Endothelial cell of umbilical vein (primary cell): ENCODE data around the gene GNAL.

Experiments
- CTCF ChIP-seq, 2 donors: IDR thresholded peaks; 1 replicate in 1 of 2; 2 replicates in 1 of 2; pipeline ENCODE4 v1.5.1; 2011; ENCODE audit warnings: low read length in 2 of 2, mild to moderate bottlenecking in 2 of 2, moderate library complexity in 2 of 2, control low read depth in 1 of 2, inconsistent platforms in 1 of 2, low read depth in 1 of 2; ENCODE audit not compliant: insufficient read depth in 1 of 2; ENCODE audit errors: extremely low read depth in 1 of 2
- EZH2 ChIP-seq: IDR thresholded peaks from 2 replicates; pipeline ENCODE4 v1.6.1; 2012; ENCODE audit warnings: borderline replicate concordance, low read depth, mild to moderate bottlenecking, moderate library complexity, low read length, inconsistent platforms; ENCODE audit not compliant: severe bottlenecking
- FOS ChIP-seq: IDR thresholded peaks from 2 replicates; pipeline ENCODE4 v1.6.1; 2011; ENCODE audit warnings: mild to moderate bottlenecking, low read length, moderate library complexity, borderline replicate concordance; ENCODE audit not compliant: insufficient read depth
- GATA2 ChIP-seq: IDR thresholded peaks from 2 replicates; pipeline ENCODE4 v1.7.0; 2011; ENCODE audit warnings: low read depth, mild to moderate bottlenecking, moderate library complexity, mixed read lengths, low read length; ENCODE audit not compliant: insufficient read length, insufficient read depth
- JUN ChIP-seq: IDR thresholded peaks from 2 replicates; pipeline ENCODE4 v1.6.1; 2011; ENCODE audit warnings: borderline replicate concordance, low read depth; ENCODE audit not compliant: insufficient read length, insufficient read depth
- MAX ChIP-seq: IDR thresholded peaks from 2 replicates; pipeline ENCODE4 v1.6.1; 2011; ENCODE audit not compliant: insufficient read depth, insufficient read length
- MYC ChIP-seq: IDR thresholded peaks from one replicate; pipeline ENCODE4 v1.6.1; 2011; ENCODE audit warnings: mild to moderate bottlenecking, low read depth, low read length
- POLR2A ChIP-seq: IDR thresholded peaks from 2 replicates; pipeline ENCODE4 v1.6.1; 2012; ENCODE audit warnings: low read depth, mild to moderate bottlenecking, control low read depth, low read length
- POLR2AphosphoS5 ChIP-seq: IDR thresholded peaks from 2 replicates; pipeline ENCODE4 v1.6.1; 2012; ENCODE audit warnings: low read depth, mild to moderate bottlenecking, control low read depth, low read length, moderate library complexity; ENCODE audit not compliant: insufficient read depth

DNA sequence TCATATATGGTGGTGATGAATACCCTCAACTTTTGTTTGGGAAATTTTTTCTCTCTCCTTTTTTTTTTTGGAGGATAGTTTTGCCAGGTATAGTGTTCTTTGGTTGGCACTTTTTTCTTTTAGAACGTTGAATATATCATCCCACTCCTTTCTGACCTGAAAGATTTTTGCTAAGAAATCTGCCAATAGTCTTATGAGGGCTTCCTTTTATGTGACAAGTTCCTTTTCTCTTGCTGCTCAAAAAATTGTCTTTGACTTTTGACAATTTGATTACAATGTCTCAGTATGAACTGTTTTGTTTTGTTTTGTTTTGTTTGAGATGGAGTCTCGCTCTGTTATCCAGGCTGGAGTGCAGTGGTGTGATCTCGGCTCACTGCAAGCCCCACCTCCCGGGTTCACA, 21.5 kb downstream of the GNAL start:
- TF ChIP-seq CTCF (IDR thresholded peaks at IDR 0.05; ENCODE audit: extremely low read depth in 1 of 2, insufficient read depth in 1 of 2, low read depth in 1 of 2, low read length in 2 of 2) (no peak), GATA2 (no peak), MAX (no peak), POLR2AphosphoS5 (no peak), POLR2A (no peak), EZH2 (no peak), MYC (no peak), FOS (no peak), JUN (no peak)
